Inflammatory macrophage (primary cell): ENCODE results near the gene COBLL1.

Source experiments
- DNase-seq, 2 donors: peaks; one replicate each; pipeline ENCODE4 v3.0.0-alpha.2; 2020 to 2022

COBLL1 gene

GRCh38 chr2:164706522-164706921, 135.1 kb downstream of the COBLL1 start:
- DNase-seq = no peak

- DNase-seq = no peak
These were observed 136.0 kb downstream of the COBLL1 start for GRCh38 chr2:164705412-164706167.

GRCh38 chr2:164703915-164704706, 137.5 kb downstream of the COBLL1 start:
- no peak for DNase-seq

- DNase-seq = no peak
These were observed 140.1 kb downstream of the COBLL1 start for GRCh38 chr2:164701565-164701964.

GRCh38 chr2:164700390-164700789, 141.2 kb downstream of the COBLL1 start:
- DNase-seq = no peak

- DNase-seq = peak in 1 of 2 donors; percentile 8
These were observed 143.7 kb downstream of the COBLL1 start for GRCh38 chr2:164697688-164698461.

- no peak for DNase-seq
These were observed 145.0 kb downstream of the COBLL1 start for GRCh38 chr2:164696634-164697033.

GRCh38 chr2:164694275-164694695, 147.3 kb downstream of the COBLL1 start:
- DNase-seq = no peak

GRCh38 chr2:164693834-164694233, 147.8 kb downstream of the COBLL1 start:
- no peak for DNase-seq

GRCh38 chr2:164693390-164693789, 148.2 kb downstream of the COBLL1 start:
- DNase-seq = no peak

- DNase-seq = no peak
These were observed 148.7 kb downstream of the COBLL1 start for GRCh38 chr2:164692958-164693357.

- no peak for DNase-seq
These were observed 149.5 kb downstream of the COBLL1 start for GRCh38 chr2:164692114-164692513.

- no peak for DNase-seq
These were observed 150.2 kb downstream of the COBLL1 start for GRCh38 chr2:164691346-164691887.

GRCh38 chr2:164690361-164690760, 151.3 kb downstream of the COBLL1 start:
- DNase-seq = no peak

GRCh38 chr2:164688896-164689419, 152.7 kb downstream of the COBLL1 start:
- DNase-seq = no peak

- no peak for DNase-seq
These were observed 160.6 kb downstream of the COBLL1 start for GRCh38 chr2:164681009-164681408.

- no peak for DNase-seq
These were observed 162.9 kb downstream of the COBLL1 start for GRCh38 chr2:164678631-164679149.

GRCh38 chr2:164677733-164678132, 163.9 kb downstream of the COBLL1 start:
- no peak for DNase-seq

GRCh38 chr2:164677271-164677670, 164.4 kb downstream of the COBLL1 start:
- DNase-seq = no peak

GRCh38 chr2:164675687-164676086, 165.9 kb downstream of the COBLL1 start:
- DNase-seq = no peak

GRCh38 chr2:164675027-164675426, 166.6 kb downstream of the COBLL1 start:
- no peak for DNase-seq

GRCh38 chr2:164671664-164672396, 169.8 kb downstream of the COBLL1 start:
- no peak for DNase-seq
